Right lung (tissue), 5 donors: Measurements from ENCODE around the gene IL17B. TPM values are rescaled to one million over a fixed set of nuclear protein-coding genes. Genes with fewer than 3 reads are reported as not detected.
"Not testable (repeated sequence)": the region's sequence is repeated elsewhere in the genome, so short reads cannot be mapped to it uniquely, and the experiment has no call there.

Experiments used
- DNase-seq, 2 donors: peaks; one replicate each; pipeline ENCODE4 v3.0.0-alpha.2; 2013
- polyA plus RNA-seq, 5 donors: library from polyadenylated mRNA; unstranded; fragments of 120-200 nt; gene quantifications; one replicate each; pipeline versions ENCODE4 v1.2.1 to v1.2.3, GENCODE V29; 2013; ENCODE audit warnings: inconsistent platforms in 1 of 5, low replicate concordance in 1 of 5; ENCODE audit not compliant: insufficient read length in 5 of 5, insufficient read depth in 1 of 5

The IL17B gene
- polyA plus RNA-seq, 5 donors, result 0.62 to 20.7 (median 1.1) TPM

DNA sequence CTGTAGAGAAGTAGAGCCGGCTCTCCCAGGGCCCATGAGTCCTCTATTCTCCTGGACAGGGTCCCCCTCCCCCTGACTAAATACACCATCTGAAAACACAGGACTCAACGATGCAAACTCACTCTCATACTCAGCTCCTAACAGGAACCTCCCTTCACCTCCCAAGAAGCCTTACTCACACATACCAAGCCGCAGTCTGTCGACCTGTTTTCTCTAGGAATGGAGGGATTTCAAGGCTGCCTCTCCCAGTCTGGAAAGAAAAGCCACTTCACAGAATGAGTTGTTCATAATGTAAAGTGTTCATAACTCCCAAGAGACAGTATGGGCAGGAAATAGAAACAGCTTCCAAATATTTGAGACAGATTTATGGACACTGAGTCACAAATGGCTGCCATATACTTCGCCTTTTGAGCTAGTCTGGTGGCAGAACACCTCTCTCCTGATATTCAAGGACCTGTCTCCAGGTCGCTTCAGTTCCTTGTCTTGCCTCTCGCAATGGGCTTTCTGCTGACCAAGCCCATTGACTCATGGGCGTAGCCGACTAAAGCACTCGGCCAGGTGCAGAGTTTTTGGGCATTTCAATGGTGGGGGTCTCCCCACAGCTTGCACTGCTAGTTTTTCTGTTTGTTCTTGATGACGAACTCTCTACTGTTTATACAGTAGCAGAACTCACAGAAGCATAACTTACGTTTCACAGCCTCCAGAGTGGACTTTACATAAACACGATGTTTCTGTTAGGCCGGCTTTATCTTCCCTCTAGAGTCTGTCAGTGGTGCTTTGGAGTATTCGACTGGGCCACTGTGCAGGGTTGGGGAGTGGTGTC lies 25.0 kb upstream of the IL17B start:
- no peak for DNase-seq

DNA sequence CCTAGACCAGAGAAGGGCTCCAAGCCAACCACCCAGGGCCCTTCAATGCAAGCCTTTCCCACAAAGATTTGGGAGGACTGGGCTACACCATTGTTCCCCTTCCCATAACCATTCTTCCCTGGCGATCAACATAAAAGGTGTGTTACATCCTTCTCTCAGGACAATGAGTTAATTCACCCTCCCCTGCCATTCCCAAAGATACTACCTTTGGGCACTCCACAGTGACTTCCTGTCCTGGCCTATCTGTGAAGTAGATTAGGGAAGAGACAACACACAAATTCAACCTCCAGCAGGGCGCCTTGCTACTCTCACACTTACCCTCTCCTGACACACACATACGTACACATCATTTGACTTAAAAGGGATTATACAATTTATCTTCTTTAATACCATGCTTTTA lies 23.2 kb upstream of the IL17B start:
- no peak for DNase-seq

DNA sequence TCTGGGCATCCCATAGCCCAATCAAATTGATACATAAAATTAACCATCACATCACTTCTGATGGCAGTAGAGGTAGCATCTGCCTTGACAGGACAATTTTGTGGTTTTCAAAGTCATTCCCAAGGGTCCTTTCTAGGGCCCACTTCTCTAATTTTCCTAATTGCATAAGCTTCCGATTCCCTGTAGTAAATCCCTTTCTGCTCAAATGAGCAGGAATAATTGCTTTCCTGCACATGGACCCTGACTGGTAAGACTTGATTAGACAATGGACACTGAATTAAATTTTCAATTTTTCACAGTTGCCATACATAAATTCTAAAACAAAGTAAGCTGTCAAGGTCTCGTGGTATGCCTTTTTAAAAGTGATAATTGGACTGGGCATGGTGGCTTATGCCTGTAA lies 22.0 kb upstream of the IL17B start:
- DNase-seq, result no peak

- no peak for DNase-seq
Observed at GRCh38 chr5:149400304-149400703, 21.2 kb upstream of the IL17B start.

GRCh38 chr5:149399775-149400174 lies 20.7 kb upstream of the IL17B start:
- no peak for DNase-seq

- not testable (repeated sequence) for DNase-seq
Observed at GRCh38 chr5:149398747-149399266, 19.7 kb upstream of the IL17B start.

DNA sequence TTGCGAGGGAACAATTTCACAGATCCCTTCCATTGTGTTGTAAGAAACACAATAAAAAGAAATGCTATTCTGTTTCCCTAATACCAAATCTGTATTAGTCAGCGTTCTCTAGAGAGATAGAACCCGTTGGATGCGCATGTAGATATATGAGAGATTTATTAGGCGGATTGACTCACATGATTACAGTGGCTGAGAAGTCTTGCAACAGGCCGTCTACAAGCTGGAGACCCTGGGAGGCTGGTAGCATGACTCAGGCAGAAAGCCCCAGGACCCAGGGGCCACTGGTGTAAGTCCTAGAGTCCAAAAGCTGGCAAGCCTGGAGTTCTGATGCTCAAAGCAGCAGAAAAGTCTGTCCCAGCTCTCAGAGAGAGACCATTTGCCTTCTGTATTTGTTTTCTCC lies 18.4 kb upstream of the IL17B start:
- DNase-seq, result no peak

DNA sequence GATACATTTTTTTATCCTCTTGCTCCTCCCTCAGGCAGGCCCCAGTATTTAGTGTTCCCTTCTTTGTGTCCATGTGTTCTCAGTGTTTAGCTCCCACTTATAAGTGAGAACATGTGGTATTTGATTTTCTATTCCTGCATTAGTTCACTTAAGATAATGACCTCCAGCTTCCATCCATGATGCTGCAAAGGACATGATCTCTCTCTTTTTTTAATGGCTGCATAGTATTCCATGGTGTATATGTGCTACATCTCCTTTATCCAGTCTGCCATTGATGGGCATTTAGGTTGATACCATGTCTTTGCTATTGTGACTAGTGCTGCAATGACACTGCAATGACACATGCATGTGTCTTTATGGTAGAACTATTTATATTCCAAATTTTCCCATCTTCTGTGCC lies 15.9 kb upstream of the IL17B start:
- DNase-seq, result not testable (repeated sequence)

DNA sequence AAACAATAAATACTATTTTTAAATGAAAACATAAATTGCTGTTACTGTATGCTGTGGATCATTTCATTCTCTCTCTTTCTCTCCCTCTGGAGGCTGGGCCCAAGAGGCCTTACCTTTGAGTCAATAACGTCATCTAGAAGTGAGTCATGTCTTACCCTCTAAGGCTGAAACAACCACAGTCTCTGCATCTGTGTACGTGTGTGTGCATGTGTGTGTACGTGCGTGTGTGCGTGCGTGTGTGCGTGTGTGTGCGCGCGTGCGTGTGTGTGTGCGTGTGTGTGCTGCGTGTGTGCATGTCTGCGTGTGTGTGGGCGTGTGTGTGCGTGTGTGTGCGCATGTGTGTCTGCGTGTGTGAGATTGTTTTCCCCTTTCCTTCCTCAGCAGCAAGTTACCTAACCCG lies 13.6 kb upstream of the IL17B start:
- DNase-seq, result no peak

- no peak for DNase-seq
Observed at GRCh38 chr5:149391524-149391923, 12.4 kb upstream of the IL17B start.

DNA sequence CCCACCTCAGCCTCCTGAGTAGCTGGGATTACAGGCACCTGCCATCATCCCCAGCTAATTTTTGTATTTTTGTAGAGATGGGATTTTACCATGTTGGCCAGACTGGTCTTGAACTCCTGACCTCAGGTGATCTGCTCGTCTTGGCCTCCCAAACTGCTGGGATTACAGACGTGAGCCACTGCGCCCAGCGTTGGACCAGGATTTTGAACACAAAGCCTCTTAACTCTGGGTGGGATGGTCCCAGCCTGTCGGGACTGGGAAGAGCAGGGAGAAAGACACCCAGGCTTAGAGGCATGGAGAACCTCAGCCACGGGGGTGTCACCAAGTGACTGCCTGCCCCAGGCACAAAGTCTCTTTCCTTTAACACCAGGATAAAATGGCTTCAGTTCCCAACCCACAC lies 12.0 kb upstream of the IL17B start:
- DNase-seq, result not testable (repeated sequence)

GRCh38 chr5:149389552-149390495 lies 10.7 kb upstream of the IL17B start:
- no peak for DNase-seq

DNA sequence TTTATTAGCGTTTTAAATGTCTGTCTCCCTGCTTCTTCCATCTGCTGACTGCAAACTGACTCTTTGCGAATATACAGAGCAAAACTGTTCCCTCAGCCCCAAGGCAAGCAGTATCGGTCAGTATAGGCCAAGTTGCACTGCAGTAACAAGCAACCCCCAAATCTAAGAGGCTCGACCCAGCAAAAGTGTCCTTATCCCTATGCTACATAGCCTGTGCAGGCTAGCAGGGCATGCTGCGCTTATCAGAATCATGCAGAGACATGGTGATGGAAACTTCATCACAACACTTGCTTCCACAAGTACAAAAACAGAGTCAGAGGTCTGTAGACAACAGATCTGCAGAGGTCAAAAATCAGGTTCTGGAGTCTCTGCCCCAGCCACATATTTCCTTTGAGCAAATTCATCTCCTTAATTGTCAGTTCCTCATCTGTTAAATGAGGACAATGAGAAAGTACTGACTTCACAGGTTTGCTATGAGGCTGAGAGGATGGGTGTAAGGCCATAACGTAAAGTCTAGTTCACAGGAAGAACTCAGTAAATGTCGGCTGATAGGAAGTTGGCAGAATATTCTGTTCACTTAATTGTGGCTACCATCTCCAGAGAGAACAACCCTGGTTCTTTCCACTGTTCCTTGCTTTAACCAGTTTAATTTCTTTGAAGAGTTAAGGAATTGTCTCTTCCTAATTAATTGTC lies 9.6 kb upstream of the IL17B start:
- no peak for DNase-seq

- no peak for DNase-seq
Observed at GRCh38 chr5:149387982-149388381, 8.9 kb upstream of the IL17B start.

GRCh38 chr5:149387081-149387631 lies 8.1 kb upstream of the IL17B start:
- no peak for DNase-seq

DNA sequence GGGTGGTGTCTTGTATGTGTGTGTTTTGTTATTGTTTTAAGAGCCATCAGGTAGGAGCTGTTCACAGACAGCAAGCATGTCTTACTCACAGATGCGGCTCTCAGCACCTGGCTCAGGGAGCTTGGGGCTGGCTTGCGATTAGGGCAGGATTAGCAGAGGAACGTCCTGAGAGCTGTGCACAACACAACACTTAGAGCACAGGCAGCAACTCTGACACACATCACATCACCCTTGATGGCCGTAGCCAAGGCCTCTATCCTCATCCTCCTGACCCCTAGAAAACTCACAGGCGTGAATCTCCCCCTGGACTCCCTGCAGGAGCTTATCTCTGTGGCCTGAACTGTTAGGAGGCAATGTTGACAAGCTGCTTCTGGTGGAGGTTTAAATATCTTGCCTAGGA lies 7.1 kb upstream of the IL17B start:
- no peak for DNase-seq

DNA sequence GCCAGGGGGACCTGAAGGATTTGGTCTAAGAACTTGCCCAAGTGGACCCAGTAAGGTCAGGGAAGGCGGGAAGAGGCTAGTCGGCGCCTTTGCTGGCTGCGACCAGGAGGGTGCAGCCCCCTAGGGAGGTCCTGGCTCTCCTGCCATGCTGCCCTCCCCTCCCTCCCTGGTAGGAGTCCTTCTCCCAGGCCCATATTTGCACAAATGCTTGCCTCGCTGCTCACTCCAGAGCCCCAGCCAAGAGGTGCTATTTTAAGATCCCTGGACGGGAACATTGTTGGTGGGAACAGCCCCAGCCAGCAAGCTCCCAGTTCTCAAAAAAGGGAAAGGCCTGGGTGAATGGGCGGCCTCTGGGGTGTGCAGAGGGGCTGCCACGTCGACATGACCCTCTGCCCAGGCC lies 4.3 kb upstream of the IL17B start:
- no peak for DNase-seq

- DNase-seq, result no peak
Observed at GRCh38 chr5:149382517-149383220, 3.6 kb upstream of the IL17B start.

GRCh38 chr5:149381986-149382338 lies 2.9 kb upstream of the IL17B start:
- DNase-seq, result peak in 1 of 2 donors; percentile 79

GRCh38 chr5:149381261-149381985 lies 2.3 kb upstream of the IL17B start:
- DNase-seq, result no peak
